MM.1S (cell line): Measurements from ENCODE around the gene SLC45A2.

ENCODE experiments used
- EZH2phosphoT487 ChIP-seq: fragments of 300-600 bp; sonication (generic); IDR thresholded peaks from 2 replicates; pipeline ENCODE4 v1.6.1; 2018; ENCODE audit warnings: antibody characterized with exemption, low read length
- TF ChIP-seq, protein P1 (sequence below): fragments of 300-600 bp; sonication (generic); IDR thresholded peaks from 2 replicates; pipeline ENCODE4 v1.5.1; 2016; ENCODE audit warnings: antibody characterized with exemption, low read length, mixed read lengths

DNA sequence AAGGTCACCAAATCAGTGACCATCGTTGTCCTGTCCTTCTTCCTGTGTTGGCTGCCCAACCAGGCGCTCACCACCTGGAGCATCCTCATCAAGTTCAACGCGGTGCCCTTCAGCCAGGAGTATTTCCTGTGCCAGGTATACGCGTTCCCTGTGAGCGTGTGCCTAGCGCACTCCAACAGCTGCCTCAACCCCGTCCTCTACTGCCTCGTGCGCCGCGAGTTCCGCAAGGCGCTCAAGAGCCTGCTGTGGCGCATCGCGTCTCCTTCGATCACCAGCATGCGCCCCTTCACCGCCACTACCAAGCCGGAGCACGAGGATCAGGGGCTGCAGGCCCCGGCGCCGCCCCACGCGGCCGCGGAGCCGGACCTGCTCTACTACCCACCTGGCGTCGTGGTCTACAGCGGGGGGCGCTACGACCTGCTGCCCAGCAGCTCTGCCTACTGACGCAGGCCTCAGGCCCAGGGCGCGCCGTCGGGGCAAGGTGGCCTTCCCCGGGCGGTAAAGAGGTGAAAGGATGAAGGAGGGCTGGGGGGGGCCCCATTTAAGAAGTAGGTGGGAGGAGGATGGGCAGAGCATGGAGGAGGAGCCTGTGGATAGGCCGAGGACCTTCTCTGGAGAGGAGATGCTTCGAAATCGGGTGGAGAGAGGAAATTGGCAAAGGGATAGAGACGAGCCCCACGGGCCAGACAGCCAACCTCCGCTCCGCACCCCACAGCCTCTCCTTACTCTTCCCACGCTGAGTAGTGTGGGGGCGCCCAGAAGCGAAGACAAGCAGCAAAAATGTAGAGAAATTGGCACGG, 46.6 kb downstream of the SLC45A2 start:
- TF ChIP-seq, protein P1, sequence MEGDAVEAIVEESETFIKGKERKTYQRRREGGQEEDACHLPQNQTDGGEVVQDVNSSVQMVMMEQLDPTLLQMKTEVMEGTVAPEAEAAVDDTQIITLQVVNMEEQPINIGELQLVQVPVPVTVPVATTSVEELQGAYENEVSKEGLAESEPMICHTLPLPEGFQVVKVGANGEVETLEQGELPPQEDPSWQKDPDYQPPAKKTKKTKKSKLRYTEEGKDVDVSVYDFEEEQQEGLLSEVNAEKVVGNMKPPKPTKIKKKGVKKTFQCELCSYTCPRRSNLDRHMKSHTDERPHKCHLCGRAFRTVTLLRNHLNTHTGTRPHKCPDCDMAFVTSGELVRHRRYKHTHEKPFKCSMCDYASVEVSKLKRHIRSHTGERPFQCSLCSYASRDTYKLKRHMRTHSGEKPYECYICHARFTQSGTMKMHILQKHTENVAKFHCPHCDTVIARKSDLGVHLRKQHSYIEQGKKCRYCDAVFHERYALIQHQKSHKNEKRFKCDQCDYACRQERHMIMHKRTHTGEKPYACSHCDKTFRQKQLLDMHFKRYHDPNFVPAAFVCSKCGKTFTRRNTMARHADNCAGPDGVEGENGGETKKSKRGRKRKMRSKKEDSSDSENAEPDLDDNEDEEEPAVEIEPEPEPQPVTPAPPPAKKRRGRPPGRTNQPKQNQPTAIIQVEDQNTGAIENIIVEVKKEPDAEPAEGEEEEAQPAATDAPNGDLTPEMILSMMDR = no peak
- TF ChIP-seq EZH2phosphoT487 = no peak
